ENCODE results near the gene MAPK12. TPM values are rescaled to one million over a fixed set of nuclear protein-coding genes. Genes with fewer than 3 reads are reported as not detected.

The MAPK12 gene
- total and polyA plus RNA-seq, 2 donors (not counting 1 experiment from before 2014, with no cell fraction given), result 6.5 to 7.8 TPM

GRCh38 chr22:50253046-50253915, 8.2 kb downstream of the MAPK12 start:
- H3K27ac Mint-ChIP-seq, result peak overlapping the region; percentile 15
- no peak for DNase-seq
- no peaks in the 10 kb centered on the region for H3K9me3 ChIP-seq (ENCODE audit: control extremely low read depth in 1 of 3, control insufficient read depth in 2 of 3, insufficient read depth in 1 of 3, low read length in 2 of 3)
- intact Hi-C loops (cut with micrococcal nuclease), result loop anchor here (2.0 to 5.0 kb wide), 2 partner anchors 18 to 329 kb away; partner anchors contain the start of genes CHKB and MAPK11
- no peak overlapping the region for H2AFZ ChIP-seq (ENCODE audit: insufficient read depth, low read depth, low read length, poor library complexity, severe bottlenecking)
- peaks cover 18% of the 10 kb centered on the region for H4K20me1 ChIP-seq (ENCODE audit: control insufficient read depth, insufficient read depth, low read length, poor library complexity, severe bottlenecking)
- H3K36me3 ChIP-seq (replicated peaks in 1 of 2; ENCODE audit: control extremely low read depth in 1 of 2, control insufficient read depth in 1 of 2, extremely low read depth in 1 of 2, insufficient read depth in 2 of 2, low read length in 1 of 2), result peaks cover 0 to 7% of the 10 kb centered on the region in 2 experiments
- no peak for ATAC-seq (ENCODE audit: low read depth)
- H3K4me2 ChIP-seq (replicated peaks; ENCODE audit: low read depth, low read length, poor library complexity, severe bottlenecking), result no peak overlapping the region
- no peaks in the 10 kb centered on the region for H3K27me3 ChIP-seq (replicated peaks in 1 of 4; ENCODE audit: control extremely low read depth in 1 of 4, control insufficient read depth in 3 of 4, insufficient read depth in 4 of 4, low read length in 3 of 4)
- H3K79me2 ChIP-seq (ENCODE audit: control insufficient read depth, insufficient read depth, low read length), result peaks cover 6% of the 10 kb centered on the region
- TF ChIP-seq CTCF (IDR thresholded peaks at IDR 0.05) (no peak), EZH2 (IDR thresholded peaks at IDR 0.05; ENCODE audit: borderline replicate concordance, insufficient read depth, low read depth, low read length, poor library complexity, severe bottlenecking) (no peak)
- CTCF ChIA-PET, result interaction anchor here (0.6 to 3.8 kb wide), 18 partner anchors 9 to 368 kb away, joined by 3 to 52 read pairs (median 6); partner anchors contain the start of genes DENND6B, MAPK12, PLXNB2 and SCO2
- no peaks in the 10 kb centered on the region for H3K9me3 Mint-ChIP-seq (ENCODE audit: insufficient read depth)
- POLR2A ChIA-PET, result interaction anchor here (0.6 to 1.7 kb wide), 5 partner anchors 9 to 245 kb away, joined by 3 to 6 read pairs (median 4); no protein-coding TSS in a partner anchor
- H3K4me3 ChIP-seq (ENCODE audit: control extremely low read depth in 1 of 5, extremely low read depth in 1 of 5, insufficient read depth in 1 of 5, low read depth in 2 of 5, low read length in 4 of 5), result no peak overlapping the region
- H3K27me3 Mint-ChIP-seq, result no peaks in the 10 kb centered on the region
- peaks cover 15% of the 10 kb centered on the region for H3K4me1 Mint-ChIP-seq
- H3K4me1 ChIP-seq (ENCODE audit: control insufficient read depth in 2 of 2, insufficient read depth in 2 of 2, low read length in 2 of 2), result peaks cover 14 to 30% of the 10 kb centered on the region in 2 donors
- no peak overlapping the region for H3K4me3 Mint-ChIP-seq
- H3K9ac ChIP-seq (ENCODE audit: low read length), result no peak overlapping the region
- no peak overlapping the region for H3K27ac ChIP-seq (ENCODE audit: low read length in 2 of 2)
- WGBS (ENCODE audit: insufficient coverage), result 90% methylated on average over 21 of the region's 22 CpGs

Data from B cell (primary cell).